Liver (tissue), 3 donors: ENCODE data around the gene UPP1.

Experiments used
- EGR1 ChIP-seq, 2 donors: IDR thresholded peaks; 2 replicates each; pipeline ENCODE4 v1.6.1; 2016 to 2018; ENCODE audit warnings: antibody characterized with exemption in 2 of 2, low read depth in 2 of 2
- FOXA1 ChIP-seq: IDR thresholded peaks from 2 replicates; pipeline ENCODE4 v1.6.1; 2016; ENCODE audit warnings: antibody characterized with exemption
- JUND ChIP-seq, 2 donors: IDR thresholded peaks; 2 replicates each; pipeline ENCODE4 v1.6.1; 2016; ENCODE audit warnings: antibody characterized with exemption in 2 of 2
- RXRA ChIP-seq, 2 donors: IDR thresholded peaks; 2 replicates each; pipeline ENCODE4 v1.6.1; 2017 to 2018; ENCODE audit warnings: antibody characterized with exemption in 2 of 2, mild to moderate bottlenecking in 1 of 2
- TAF1 ChIP-seq: conservative IDR thresholded peaks from 2 replicates; pipeline ENCODE4 v1.6.1; 2016; ENCODE audit warnings: antibody characterized with exemption, mild to moderate bottlenecking
- YY1 ChIP-seq: IDR thresholded peaks from 2 replicates; pipeline ENCODE4 v1.6.1; 2016; ENCODE audit warnings: antibody characterized with exemption, mild to moderate bottlenecking
- TF ChIP-seq, protein P1 (sequence below): IDR thresholded peaks from 2 replicates; pipeline ENCODE4 v1.6.1; 2016; ENCODE audit warnings: antibody characterized with exemption, mild to moderate bottlenecking
- TF ChIP-seq, protein P2 (sequence below): fragments of 150-350 bp; IDR thresholded peaks from 2 replicates; pipeline ENCODE4 v1.5.1; 2017; ENCODE audit warnings: improper control_type of control experiment, low read depth, low read length; ENCODE audit not compliant: missing input control
- TF ChIP-seq, protein P3 (sequence below): IDR thresholded peaks from 2 replicates; pipeline ENCODE4 v1.6.1; 2016; ENCODE audit warnings: antibody characterized with exemption
- TF ChIP-seq, protein P4 (sequence below): IDR thresholded peaks from 2 replicates; pipeline ENCODE4 v1.6.1; 2016; ENCODE audit warnings: antibody characterized with exemption
- TF ChIP-seq, protein P5 (sequence below): IDR thresholded peaks from 2 replicates; pipeline ENCODE4 v1.6.1; 2016; ENCODE audit warnings: antibody characterized with exemption
- donor health status: healthy.
- donor health status: healthy.

DNA sequence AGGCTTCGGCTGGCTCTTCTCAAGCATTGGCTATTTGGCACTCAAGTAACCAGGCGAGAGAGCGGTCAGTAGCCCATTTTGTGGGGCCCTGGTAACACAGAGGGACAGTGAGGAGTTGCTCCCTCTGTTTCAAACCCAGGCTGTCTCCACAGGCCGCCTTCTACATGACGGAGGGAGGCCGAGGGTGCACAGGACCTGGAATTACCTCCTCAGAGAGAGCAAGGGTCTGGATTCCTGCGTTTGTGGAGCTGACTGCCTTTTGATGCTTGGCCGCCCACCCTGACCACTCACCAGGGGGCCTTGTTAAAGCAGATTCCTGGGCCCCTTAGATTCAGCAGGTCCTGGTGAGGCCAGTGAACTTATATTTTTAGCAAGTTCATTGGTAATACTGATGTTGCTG lies 12.3 kb downstream of the UPP1 start:
- TF ChIP-seq, protein P1, sequence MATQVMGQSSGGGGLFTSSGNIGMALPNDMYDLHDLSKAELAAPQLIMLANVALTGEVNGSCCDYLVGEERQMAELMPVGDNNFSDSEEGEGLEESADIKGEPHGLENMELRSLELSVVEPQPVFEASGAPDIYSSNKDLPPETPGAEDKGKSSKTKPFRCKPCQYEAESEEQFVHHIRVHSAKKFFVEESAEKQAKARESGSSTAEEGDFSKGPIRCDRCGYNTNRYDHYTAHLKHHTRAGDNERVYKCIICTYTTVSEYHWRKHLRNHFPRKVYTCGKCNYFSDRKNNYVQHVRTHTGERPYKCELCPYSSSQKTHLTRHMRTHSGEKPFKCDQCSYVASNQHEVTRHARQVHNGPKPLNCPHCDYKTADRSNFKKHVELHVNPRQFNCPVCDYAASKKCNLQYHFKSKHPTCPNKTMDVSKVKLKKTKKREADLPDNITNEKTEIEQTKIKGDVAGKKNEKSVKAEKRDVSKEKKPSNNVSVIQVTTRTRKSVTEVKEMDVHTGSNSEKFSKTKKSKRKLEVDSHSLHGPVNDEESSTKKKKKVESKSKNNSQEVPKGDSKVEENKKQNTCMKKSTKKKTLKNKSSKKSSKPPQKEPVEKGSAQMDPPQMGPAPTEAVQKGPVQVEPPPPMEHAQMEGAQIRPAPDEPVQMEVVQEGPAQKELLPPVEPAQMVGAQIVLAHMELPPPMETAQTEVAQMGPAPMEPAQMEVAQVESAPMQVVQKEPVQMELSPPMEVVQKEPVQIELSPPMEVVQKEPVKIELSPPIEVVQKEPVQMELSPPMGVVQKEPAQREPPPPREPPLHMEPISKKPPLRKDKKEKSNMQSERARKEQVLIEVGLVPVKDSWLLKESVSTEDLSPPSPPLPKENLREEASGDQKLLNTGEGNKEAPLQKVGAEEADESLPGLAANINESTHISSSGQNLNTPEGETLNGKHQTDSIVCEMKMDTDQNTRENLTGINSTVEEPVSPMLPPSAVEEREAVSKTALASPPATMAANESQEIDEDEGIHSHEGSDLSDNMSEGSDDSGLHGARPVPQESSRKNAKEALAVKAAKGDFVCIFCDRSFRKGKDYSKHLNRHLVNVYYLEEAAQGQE, result no peak
- TF ChIP-seq YY1 (no peak), TAF1 (no peak), FOXA1 (no peak), JUND (IDR thresholded peaks at IDR 0.05) (no peak), EGR1 (IDR thresholded peaks at IDR 0.05; ENCODE audit: low read depth in 2 of 2) (no peak), RXRA (IDR thresholded peaks at IDR 0.05) (no peak)
- TF ChIP-seq, protein P2, sequence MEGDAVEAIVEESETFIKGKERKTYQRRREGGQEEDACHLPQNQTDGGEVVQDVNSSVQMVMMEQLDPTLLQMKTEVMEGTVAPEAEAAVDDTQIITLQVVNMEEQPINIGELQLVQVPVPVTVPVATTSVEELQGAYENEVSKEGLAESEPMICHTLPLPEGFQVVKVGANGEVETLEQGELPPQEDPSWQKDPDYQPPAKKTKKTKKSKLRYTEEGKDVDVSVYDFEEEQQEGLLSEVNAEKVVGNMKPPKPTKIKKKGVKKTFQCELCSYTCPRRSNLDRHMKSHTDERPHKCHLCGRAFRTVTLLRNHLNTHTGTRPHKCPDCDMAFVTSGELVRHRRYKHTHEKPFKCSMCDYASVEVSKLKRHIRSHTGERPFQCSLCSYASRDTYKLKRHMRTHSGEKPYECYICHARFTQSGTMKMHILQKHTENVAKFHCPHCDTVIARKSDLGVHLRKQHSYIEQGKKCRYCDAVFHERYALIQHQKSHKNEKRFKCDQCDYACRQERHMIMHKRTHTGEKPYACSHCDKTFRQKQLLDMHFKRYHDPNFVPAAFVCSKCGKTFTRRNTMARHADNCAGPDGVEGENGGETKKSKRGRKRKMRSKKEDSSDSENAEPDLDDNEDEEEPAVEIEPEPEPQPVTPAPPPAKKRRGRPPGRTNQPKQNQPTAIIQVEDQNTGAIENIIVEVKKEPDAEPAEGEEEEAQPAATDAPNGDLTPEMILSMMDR, result no peak
- TF ChIP-seq, protein P3, sequence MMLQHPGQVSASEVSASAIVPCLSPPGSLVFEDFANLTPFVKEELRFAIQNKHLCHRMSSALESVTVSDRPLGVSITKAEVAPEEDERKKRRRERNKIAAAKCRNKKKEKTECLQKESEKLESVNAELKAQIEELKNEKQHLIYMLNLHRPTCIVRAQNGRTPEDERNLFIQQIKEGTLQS, result no peak
- TF ChIP-seq, protein P4, sequence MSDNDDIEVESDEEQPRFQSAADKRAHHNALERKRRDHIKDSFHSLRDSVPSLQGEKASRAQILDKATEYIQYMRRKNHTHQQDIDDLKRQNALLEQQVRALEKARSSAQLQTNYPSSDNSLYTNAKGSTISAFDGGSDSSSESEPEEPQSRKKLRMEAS, result no peak
- TF ChIP-seq, protein P5, sequence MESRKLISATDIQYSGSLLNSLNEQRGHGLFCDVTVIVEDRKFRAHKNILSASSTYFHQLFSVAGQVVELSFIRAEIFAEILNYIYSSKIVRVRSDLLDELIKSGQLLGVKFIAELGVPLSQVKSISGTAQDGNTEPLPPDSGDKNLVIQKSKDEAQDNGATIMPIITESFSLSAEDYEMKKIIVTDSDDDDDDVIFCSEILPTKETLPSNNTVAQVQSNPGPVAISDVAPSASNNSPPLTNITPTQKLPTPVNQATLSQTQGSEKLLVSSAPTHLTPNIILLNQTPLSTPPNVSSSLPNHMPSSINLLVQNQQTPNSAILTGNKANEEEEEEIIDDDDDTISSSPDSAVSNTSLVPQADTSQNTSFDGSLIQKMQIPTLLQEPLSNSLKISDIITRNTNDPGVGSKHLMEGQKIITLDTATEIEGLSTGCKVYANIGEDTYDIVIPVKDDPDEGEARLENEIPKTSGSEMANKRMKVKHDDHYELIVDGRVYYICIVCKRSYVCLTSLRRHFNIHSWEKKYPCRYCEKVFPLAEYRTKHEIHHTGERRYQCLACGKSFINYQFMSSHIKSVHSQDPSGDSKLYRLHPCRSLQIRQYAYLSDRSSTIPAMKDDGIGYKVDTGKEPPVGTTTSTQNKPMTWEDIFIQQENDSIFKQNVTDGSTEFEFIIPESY, result no peak
